HG03045 (cell line): ENCODE measurements around the gene RAD9B.
"Not testable (repeated sequence)": the region's sequence is repeated elsewhere in the genome, so short reads cannot be mapped to it uniquely, and the experiment has no call there.

Source experiments
- ATAC-seq: cut with Tn5 transposase; IDR thresholded peaks from one replicate; pipeline ENCODE4 v1.9.1; 2021; ENCODE audit warnings: mild to moderate bottlenecking, moderate library complexity; ENCODE audit not compliant: unreplicated experiment

The RAD9B gene

GRCh38 chr12:110520876-110521712 lies 19.0 kb downstream of the RAD9B start:
- not testable (repeated sequence) for ATAC-seq

DNA sequence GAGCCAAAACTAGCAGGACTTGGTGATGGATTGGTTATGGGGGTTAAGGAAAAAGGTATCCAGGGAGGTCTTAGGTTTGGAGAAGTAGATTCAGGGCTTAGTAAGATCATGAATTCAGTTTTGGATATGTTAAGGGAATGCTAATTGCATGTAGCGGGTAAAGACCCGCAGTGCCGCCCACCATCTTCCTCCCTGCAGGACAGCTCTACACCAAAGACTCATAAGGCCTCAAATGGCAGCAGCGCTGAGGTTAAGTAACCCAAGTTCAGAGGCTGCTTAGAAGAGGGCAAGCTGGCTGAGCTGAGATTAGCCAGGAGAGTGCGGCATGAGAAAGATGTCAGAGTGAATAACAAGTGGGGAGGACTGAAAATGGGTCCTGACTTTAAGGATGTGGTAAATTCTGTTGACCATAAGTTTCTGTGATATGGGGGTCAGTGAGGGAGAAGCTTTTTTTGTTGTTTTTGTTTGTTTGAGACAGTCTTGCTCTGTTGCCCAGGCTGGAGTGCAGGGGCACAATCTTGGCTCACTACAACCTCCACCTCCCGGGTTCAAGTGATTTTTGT lies 26.2 kb downstream of the RAD9B start:
- ATAC-seq: no peak

GRCh38 chr12:110530511-110530910 lies 28.4 kb downstream of the RAD9B start:
- no peak for ATAC-seq

DNA sequence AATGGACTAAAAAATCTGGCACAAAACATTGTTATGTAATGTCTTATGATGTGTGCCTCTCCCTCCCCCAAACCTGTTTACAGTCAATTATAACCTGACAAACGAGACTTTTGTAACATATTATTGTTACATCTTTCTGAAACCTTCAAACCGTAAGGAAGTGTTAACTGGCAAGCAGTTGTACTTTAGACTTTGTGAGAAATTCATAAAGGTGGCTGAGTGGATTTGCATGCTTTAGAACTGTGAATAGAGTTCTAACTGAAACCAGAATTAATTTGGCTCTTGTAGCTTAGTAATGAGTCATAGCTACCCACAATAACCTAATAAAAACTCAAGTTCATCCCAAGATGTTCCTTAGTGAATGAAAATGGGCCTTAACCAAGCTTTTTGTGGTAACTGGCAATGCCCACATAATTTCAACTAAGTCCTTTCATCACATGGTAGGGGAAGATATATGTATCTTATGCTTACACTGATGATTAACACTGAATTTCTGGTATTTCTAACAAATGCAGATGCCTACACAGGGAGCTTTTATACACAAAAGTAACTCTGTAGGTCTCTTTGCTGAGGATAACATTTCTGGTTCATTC lies 29.7 kb downstream of the RAD9B start:
- peak; percentile 71 for ATAC-seq

DNA sequence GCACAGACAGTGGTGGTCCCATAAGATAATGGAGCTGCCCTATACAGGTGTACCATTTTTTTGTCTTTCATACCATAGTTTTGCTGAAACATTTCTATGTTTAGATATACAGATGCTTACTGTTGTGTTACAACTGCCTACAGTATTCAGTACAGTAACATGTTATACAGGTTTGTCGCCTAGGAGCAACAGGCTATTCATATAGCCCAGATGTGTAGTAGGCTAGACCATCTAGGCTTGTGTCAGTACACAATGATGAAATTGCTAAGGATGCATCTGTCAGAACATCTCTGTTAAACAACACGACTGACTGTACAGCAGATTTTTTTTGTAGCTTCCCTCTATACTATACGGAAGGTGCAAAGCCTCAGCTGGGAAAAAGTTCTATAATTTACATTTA lies 30.5 kb downstream of the RAD9B start:
- ATAC-seq: no peak

GRCh38 chr12:110533607-110534006 lies 31.5 kb downstream of the RAD9B start:
- ATAC-seq: no peak

- ATAC-seq: no peak
Observed at GRCh38 chr12:110534811-110535210, 32.7 kb downstream of the RAD9B start.

DNA sequence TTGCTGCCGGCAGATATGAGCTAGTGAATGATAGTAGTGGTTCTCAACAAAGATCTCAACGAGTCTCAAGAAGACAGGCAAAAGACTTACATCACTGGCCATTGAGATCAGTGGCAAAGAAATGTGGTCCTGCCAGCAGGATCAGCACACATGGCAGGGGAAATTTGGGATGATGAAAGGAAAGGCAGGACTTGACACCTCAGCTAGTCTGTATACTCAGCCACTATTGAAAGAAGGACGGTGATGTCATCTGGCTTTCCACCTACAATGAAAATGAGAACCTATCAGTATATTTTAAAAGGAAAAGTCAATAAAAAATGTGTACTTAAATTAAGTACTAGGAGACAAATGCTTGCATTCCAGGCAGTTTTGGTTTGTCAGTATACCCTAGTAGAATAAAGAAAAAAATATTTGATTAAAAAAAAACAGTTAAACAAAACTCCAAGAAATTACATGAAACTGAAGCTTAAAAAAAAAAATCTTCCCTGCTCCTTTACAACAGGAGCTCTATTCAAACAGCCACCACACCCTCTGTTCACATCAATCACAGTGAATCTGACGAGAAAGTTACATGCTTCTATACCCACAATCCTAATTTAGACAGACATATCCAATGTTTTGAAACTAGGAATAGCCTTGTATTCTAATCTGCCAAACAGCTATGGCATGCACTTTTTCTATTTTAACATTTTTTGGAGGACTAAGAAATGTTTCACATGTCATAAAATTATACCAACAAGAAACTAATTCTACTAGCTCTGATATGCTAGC lies 34.9 kb downstream of the RAD9B start:
- no peak for ATAC-seq

DNA sequence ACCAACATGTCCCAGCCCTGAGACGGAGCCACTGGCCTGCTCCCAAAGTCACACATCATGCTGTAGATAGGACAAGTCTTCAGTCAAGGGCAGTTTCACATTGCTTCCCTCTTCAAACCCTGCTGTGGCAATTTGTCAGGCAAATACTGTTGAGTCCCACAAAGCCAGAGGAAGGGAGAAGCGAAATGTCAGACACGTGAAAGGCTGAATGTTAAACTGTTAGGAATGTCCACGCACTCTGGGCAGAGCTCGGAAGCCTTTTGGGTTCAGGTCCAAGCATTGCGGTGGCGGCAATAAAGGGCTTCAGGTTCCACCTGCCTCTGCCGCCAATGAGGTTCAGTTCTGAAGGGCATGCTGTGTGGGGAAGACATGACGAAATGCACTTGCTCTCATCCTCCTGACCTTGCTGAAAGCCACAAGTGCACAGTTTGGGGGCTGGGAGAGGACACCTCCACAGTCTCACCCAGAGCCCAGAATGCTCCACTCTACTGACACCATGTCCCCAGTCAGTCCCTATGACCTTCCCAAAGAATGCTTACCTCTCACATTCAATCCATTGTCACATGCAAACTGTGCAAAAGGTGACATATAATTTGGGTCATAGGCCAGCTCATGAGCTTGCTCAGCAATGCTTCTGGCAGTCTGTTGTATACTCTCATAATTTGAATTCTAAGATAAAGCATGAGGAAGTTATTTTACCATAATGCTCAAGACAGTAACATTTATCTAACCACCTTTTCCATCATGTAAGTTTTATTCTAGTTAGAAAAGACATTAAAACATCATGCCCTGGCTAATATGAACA lies 35.7 kb downstream of the RAD9B start:
- no peak for ATAC-seq

DNA sequence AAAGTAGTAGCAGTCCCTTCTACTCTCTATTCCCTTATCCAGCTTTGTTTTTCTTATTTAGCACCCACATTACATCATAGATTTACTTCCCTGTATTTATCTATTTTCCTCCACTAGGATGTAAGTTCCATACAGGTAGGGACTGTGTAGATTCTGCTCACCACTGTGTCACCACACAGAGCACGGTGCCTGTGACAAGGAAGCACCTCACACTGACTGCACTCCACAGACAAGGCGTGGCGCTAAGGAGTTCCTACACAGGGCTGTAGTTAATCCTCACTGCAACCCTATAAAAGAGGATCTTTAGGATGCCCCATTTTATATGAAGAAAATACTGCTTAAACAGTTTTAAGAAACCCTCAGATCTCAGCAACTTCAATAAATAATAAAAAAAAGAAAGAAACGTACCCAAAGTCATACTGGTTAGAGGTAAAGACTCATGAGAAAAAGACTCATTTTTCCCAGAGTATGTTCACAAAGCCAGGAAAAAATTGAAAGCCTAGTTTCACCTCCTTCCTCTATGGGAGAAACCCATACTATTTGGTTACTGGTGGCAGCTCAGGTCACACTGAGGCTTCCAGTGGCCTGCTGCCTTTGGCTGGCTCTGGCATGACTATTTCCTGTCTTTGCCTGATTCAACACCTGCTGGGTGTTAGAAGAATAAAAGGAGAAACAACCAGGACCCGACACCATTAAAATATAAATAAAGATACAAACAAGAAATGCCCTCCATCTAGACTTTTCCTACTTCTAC lies 36.9 kb downstream of the RAD9B start:
- no peak for ATAC-seq

- no peak for ATAC-seq
Observed at GRCh38 chr12:110540048-110540447, 37.9 kb downstream of the RAD9B start.

DNA sequence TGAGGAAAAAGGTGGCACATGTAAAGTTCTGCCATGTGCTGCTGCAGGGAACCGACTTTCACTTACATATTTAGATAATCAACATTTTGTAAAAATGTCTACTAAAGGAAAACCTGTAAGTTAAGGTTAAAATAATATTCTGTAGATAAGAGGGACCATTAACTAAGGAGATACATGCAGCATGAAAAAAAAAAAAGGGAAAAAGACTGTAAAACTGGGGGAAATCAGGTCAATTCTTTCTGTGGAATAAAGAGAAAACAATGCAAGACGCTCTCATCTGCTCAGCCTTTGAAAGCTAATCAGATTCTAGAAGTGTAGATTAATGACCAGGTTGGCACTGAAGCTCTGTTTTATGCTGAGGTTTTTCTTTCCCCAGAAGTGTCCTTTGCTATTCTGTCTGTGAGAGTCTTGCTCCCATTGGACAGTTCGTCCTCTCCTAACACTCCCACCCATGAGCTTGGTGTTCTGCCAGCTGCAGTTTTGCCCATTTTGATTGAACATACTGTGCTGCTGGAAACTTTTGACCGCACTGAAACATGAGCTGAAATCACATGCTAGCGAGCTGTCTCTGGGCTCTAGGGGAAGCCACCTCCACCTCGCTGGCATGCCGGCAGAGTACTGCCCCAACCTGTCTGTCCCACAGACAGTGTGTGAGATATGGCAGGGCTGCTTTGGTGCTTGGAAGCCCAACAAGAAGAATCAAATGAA lies 41.3 kb downstream of the RAD9B start:
- no peak for ATAC-seq

GRCh38 chr12:110543965-110544364 lies 41.8 kb downstream of the RAD9B start:
- ATAC-seq: no peak

GRCh38 chr12:110545259-110545658 lies 43.1 kb downstream of the RAD9B start:
- not testable (repeated sequence) for ATAC-seq

- ATAC-seq: no peak
Observed at GRCh38 chr12:110545812-110546211, 43.7 kb downstream of the RAD9B start.

DNA sequence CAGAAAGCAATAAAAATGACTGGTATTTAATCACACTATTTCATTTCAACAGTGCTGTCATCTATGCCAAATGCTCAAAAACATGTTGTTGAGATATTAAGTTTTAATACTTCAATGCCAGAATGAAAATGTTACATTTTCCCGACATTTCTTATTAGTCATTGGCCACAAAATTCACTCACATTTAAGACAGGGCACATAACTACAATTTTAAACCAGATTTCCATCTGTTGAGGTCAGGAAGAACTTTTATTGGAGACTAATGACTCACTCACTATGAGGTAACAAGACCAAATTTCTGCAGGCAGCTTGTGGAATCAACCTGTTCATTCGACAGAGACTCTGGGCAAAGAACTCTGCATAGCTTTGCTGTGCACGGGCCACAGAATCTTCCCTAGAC lies 44.2 kb downstream of the RAD9B start:
- no peak for ATAC-seq

DNA sequence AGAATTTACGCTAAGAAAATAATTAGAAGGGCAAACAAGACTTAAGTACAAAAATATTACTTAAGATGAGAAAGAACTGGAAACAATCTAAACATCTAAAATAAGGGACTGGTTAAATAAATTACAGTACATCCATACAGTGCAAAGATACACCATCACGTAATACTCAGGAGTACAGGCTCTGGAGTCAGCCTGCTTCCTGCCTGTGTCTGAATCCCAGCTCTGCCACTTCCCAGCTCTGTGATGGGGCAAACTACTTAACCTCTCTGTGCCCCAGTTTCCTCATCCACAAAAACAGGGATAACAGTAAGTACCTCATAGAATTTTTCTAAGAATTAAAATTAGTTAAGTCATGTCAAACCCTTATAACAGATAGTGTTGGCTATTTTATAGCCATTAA lies 45.0 kb downstream of the RAD9B start:
- ATAC-seq: no peak

GRCh38 chr12:110548678-110549077 lies 46.5 kb downstream of the RAD9B start:
- no peak for ATAC-seq

- ATAC-seq: no peak
Observed at GRCh38 chr12:110549716-110550115, 47.6 kb downstream of the RAD9B start.
